ENCODE results near the gene LYRM7.

DNA sequence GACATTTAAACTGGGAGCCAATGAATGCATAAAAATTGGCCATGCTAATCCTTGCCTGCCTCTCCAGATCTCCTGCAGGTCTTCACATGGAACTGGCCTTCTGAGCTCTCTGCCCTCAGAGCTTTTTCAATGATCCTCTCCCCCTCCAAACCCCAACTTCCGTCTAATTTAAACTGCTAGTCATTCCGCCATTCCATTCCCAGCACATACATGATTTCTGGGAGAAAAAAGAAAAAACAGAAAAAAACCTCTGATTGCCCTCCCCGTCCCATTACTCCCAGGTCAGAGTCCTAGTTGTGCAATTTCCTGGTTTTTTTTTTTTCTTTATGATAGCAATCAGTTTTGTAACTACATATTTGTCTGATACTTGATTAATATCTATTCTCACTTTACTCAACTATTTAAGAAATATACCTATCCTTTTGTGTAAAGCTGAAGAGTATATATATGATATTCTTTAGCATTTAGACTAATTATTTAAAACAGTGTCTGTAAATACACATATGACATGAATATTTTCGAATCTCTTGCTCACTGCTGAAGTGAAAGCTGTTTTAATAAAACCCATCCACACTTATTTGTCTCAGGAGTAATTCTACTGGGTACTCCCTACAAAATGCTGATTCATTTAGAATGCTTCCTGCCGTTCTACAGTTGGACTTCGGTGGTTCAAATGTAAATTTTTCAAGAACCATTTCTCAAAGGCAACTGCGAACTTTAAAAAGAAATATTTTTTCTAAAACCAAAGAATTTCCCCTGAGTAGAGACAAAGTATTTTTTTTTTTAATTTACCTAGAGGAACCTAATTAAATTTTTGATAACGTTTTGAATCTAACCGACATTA, 7.2 kb upstream of the LYRM7 start:
- TF ChIP-seq CTCF (IDR thresholded peaks at IDR 0.05): no peak
- no peak for TF ChIP-seq POLR2A (IDR thresholded peaks at IDR 0.05)
- TF ChIP-seq POLR2AphosphoS5 (IDR thresholded peaks at IDR 0.05): no peak
- no peak for TF ChIP-seq EP300 (IDR thresholded peaks at IDR 0.05)
